ENCODE results near the gene SHB.
"Not testable (repeated sequence)": the region's sequence is repeated elsewhere in the genome, so short reads cannot be mapped to it uniquely, and the experiment has no call there.

SHB gene

DNA sequence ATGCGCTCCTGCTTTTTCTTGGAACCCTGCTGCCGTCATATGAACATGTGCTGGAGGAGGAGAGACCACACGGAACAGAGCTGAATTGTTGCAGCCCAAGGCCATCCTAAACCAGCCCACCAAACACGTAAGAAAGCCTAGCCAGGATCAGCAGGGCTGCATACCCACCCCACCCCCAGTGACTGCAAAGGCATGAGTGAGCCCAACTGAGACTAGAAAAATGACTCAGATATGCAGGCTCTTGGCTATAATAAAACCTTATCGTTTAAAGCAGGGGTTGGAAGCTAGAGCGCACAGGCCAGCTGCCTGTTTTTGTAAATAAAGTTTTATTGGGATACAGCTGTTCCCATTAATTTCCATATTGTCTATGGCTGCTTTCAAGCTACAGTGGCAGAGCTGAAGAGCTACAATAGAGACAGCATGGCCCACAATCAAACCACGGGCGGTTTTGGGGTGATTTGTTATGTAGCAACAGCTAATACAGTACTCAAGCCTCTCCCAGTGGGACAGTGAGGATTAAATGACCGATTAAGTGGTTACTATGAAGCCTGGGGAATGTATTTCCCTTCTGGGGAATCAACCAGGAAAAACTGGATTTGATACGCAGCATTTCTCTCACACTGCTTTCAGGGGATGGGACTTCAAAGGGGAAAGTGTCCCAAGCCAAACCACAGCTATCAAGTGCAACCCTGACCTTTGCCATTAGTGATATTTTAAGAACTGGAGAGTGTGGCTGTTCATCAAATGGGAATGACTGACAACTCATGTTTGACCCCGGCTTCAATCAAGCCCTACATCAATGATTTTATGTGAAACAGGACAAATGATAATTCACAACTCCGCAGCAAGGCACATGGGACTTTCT is 6.3 kb downstream of the SHB start:
- DNase-seq (ENCODE audit: low read depth): no peak

GRCh38 chr9:38062106-38062497 is 6.9 kb downstream of the SHB start:
- DNase-seq (ENCODE audit: low read depth): no peak

DNA sequence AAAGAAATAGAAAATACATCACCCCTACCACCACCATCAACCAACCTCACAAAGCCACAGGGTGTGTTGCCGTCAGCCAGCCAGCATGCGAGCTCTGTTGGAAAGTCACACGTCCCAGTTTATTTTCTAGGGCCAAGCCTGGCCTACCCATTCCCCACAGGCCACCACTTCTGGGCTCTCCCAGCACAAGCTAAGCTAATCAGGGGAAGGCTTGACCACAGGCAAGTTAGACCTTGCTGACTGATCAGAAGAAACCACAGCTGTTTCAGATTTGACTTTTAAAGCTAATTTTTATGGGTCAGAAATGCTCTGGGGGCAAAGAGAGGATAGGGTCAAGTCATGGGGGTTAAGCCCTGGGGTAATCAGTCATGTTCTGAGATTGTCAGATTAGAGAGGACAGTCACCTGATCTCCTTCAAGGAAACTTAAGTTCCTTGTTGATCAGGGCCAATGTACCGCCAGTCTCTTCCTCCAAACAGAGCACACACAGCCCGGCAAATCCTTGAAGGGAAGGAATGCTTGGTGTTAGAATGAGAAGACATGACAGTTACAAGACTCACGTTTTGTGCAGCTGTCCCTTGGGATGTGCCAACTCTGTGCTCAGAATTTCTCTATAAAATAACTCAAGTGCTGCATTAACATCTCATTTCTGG is 7.6 kb downstream of the SHB start:
- DNase-seq (ENCODE audit: low read depth): no peak

DNA sequence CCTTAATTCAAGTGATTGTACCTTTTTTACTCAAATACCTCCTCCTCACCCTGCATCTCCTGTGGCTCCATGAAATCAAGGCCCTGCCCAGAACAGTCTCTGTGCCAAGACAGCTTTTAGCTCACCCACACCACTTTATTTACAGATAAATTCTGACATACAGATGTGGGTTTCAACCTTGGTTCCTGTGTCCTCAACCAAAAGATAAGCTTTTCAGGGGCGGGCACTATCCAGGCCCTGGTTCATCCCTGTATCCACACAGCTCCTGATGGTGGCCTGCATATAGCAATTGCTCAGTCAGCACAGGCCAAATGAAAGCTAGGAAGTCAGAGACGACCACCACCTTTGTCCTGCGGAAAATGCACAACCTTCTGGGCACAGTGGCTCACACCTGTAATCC is 8.3 kb downstream of the SHB start:
- no peak for DNase-seq (ENCODE audit: low read depth)

DNA sequence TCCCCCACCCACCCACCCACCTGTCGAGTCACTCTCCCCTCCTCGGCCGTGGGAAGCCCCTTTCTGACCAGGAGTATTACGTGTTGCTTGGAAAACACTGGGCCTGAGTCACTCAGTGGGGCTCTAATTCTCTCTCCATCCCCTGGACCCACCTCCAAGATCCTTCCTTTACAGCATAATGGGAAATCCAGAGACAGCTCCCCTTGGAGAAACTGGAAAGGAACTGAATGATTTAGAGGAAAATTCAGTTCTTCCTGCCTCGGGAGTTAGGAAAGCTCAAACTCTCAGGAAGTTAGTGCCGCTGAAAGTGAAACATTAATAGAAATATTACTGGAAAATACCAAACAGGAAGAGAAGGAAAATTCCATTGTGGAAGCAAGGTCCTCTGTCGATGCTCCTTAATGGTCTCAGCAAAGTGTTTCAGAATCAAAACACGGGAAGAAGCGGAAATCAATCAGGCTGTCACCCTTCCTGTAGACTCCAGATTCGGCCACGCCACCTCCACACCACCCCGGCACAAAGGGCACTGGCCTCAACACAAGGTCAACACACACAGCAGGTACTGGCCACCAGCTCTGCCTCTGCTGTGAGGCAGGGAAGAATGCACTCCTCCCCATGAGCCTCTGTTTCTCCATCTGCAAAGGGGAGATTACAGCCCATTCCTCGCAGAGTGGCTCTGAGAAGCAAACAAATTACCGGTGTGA is 9.6 kb downstream of the SHB start:
- DNase-seq (ENCODE audit: low read depth): no peak

DNA sequence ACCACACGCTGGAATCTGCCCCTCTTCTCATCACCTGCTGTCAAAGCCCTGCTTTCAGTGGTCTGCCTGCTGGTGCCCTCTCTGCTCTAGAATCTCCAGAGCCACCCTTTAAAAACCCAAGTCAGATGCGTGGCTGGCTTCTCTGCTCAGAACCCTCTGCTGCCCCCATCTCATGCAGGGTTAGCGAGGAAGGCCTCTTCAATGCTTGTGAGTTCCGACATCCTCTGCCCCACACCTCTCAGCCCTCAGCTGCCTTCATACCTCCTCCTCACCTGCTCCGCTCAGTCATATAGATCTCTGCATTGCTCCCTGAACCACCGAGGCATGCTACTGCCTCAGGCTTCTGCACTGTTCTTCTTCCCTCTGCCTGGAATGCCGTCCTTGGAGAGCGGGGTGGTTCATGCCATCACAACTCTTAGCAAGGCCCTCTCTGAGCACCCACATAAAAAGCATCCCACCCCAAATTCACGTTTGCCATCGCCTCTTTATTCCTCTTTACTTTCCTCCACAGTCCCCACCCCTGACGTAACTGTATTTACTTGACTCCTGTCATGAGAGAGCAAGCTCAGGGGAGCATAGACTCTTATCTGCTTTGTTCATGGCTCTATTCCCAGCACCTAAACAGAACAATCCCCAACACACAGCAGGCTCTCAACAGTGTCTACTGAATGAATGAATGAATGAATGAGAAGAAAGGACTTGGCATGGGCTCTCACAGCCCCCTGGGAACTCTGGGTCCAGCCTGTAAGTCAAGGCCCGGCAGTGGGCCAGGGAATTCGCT is 10.4 kb downstream of the SHB start:
- no peak for DNase-seq (ENCODE audit: low read depth)

DNA sequence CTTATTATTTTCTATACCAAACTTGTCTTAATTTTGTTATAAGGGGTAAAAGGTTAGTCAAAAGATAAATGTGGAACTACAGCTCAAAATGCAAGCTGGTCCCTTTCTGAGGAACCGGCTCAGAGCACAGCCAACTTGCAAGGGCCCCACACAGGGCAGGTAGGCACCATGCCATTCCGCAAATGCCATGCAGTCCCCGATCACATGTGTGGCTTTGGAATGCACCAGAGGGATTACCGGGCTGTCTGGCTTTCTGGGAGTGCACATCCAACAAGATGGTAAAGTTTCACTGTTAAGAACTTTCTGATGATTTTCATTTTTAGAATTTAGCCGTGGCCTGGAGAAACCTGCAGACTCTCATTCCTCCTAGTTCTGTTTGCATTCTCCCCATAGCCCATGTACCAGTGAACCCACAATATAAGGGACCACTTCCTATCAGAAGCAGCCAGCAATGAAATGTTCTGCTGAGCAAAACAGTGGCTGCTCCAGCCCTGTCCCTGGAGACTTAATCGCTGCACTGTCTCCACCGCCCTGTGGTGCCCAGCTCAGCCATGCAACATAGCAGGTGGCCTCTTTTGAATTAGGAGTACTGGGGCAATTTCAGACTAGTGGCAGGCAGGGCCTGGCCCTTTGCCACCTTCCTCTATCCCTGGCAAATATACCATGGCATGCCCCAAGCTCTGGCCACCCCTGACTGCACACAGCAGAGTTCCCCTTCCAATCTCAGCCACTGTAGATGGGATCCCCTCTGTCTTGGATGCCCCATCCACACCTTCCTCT is 11.4 kb downstream of the SHB start:
- no peak for DNase-seq (ENCODE audit: low read depth)

DNA sequence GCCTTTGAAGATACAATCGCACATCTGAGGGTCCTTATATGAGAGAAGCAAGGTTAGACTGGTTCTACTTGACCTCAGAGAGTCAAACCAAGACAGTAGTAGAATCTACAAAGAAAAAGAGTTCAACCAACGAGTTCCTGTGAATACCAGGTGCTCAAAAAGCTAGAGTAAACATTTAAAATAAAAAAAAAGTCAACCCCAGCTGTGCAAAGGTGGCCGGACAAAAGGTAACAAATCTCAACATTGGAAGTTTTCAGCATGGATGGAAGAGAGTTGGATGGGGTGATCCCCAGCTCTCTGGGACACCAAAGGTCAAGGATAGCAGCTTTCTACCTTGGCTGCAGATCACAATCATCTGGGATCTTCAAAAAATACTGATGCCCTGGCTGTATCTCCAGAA is 14.4 kb downstream of the SHB start:
- DNase-seq (ENCODE audit: low read depth): no peak

- DNase-seq (ENCODE audit: low read depth): no peak
Observed at GRCh38 chr9:38053697-38054461, 15.1 kb downstream of the SHB start.

DNA sequence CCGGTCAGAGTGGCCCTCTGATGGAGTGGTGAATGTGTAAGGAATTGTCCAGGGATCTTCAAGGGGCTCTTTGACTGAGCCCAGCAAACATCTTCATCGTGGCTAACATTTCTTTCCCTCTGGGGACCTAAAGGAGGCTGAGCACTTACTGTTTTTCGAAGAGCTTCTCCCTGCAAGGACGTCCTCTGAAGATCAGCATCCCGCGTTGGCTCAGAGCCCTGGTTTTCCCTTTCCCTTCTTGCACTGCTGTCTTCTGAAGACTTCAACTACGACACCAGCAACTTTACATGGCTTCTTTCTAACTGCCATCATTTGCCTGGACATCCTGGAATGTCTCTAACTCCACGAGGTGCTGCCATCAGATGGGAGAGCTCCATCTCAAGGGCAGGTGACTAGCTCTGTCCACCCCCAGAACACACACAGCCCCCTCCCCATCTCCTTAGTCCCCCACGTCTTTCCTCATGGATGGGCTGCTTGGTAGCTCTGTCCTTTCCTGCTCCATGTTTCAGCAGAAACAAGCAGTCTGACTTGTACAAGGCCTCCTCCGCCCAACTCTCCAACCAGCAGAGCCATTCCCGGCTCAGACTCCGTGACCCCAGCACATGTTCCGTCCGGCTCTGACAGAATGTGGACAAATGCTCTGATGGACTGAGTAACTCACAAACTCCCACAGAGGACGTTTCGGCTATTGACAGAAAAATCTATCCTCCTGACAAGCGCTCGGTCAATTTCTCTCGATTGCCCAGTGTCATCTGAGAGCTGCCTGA is 17.1 kb downstream of the SHB start:
- DNase-seq (ENCODE audit: low read depth): no peak

GRCh38 chr9:38048316-38048969 is 20.6 kb downstream of the SHB start:
- DNase-seq (ENCODE audit: low read depth): peak; percentile 65

DNA sequence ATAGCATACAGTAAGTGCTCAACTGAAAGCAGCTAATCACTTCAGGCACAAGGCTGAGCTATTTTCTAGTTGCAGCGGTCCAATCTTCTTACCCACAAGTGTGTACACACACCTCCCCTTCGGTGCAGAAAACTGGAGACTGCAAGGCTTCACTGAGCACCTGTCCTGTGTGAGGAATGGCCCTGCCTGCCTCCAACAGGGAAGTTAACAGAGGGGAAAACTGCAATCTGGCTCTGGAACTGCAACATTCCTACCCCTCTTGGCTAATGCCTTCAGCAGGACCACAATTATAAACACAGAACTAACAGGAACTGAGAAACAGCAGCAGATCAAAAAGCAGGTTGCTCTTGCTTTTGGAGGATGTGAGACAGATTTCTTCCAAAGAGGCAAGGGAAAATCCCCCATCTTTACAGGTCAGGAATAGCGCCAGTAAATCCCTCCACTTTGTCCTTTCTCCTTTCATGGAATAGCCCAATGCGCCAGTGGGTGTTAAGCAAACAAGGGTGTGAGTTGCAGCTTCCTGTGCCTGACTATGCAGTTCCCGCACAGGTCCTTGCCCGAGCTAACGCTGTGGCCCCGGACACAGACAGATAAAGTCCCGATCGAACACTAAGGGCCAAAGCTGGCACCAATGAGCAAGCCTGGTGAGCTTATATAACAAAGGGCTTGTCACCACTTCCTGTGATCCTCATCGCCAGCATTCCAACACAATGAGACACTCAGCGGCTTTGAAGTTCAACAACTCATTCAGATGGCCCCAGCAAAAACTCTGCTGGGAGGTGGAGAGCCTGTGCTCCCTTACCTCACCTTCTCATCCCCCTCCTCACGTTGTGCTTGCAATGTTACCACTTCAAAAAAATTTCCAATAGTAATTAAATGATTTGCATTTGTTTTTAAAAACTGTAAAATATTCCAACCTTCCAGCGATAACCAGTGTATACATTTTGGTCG is 21.5 kb downstream of the SHB start:
- peak; percentile 85 for DNase-seq (ENCODE audit: low read depth)

DNA sequence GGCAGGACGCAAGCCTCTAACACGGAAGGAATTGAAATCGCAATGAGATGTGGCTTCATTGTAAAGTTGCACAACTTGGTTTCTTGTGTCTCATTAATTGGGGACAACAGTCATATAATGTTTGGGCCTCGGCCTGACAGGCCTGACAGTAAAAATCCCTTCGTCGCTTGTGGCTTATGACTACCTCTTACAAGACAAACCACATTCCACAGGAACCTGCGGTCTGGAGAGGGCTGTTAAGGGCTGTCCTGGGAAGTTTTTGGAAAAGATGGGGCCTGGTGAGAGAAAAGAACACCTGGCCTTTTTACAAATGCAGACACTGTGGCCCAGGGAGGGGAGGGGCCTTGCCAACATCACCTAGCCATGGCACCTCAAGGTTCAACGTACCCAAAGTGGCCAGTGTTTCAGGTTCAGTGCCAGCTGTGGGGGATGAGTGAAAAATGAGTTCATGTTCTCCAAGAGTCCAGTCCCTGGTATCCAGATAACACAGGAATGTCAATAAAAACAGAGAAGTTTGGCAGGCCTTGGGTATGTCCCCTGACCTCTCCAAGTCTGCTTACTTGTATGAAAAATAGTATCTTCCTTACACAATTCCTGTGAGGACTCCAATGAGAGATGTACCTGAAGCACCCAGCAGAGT is 22.2 kb downstream of the SHB start:
- DNase-seq (ENCODE audit: low read depth): peak; percentile 83

- DNase-seq (ENCODE audit: low read depth): not testable (repeated sequence)
Observed at GRCh38 chr9:38045939-38046338, 23.1 kb downstream of the SHB start.

DNA sequence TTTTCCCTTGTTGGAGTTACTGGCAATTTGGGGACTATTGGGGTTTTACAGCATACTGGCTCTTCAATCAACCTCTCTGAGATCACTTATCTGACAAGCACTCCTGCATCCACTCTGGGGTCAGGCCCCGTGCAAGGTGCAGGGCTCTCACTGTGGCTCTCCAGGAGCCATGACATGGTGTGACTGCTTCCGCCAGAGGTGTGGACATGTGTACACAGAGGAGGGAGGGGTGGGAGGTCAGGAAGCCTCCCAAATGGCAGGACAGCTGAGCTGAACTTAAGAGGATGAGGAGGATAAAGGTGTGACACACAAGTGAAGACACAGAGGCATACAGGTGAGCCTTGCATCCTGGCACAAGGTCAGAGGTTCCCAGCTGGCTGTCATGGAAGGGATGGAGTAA is 24.3 kb downstream of the SHB start:
- no peak for DNase-seq (ENCODE audit: low read depth)

- DNase-seq (ENCODE audit: low read depth): no peak
Observed at GRCh38 chr9:38043931-38044623, 24.9 kb downstream of the SHB start.
